ENCODE data around the gene MRPL55.

Gene MRPL55

GRCh38 chr1:228109073-228109961 lies at the start of gene MRPL55:
Gene MRPL55, minus strand, starts transcription at chr1:228109299. Its CDS starts 1,039 bp downstream, at chr1:228108260.
- DNase-seq: peak; percentile 99

- no peak for DNase-seq
Measured at GRCh38 chr1:228158151-228159007, 49.3 kb upstream of the MRPL55 start.

GRCh38 chr1:228157729-228158126 lies 48.6 kb upstream of the MRPL55 start:
- DNase-seq: no peak

- DNase-seq: peak; percentile 38
Measured at GRCh38 chr1:228156941-228157728, 48.0 kb upstream of the MRPL55 start.

- no peak for DNase-seq
Measured at GRCh38 chr1:228156515-228156881, 47.4 kb upstream of the MRPL55 start.

GRCh38 chr1:228155596-228156514 lies 46.8 kb upstream of the MRPL55 start:
- DNase-seq: no peak

- DNase-seq: no peak
Measured at GRCh38 chr1:228154670-228155571, 45.8 kb upstream of the MRPL55 start.

GRCh38 chr1:228154021-228154669 lies 45.0 kb upstream of the MRPL55 start:
- no peak for DNase-seq

- no peak for DNase-seq
Measured at GRCh38 chr1:228152918-228153258, 43.8 kb upstream of the MRPL55 start.

- DNase-seq: no peak
Measured at GRCh38 chr1:228152097-228152917, 43.2 kb upstream of the MRPL55 start.

- no peak for DNase-seq
Measured at GRCh38 chr1:228151180-228151925, 42.3 kb upstream of the MRPL55 start.

- DNase-seq: no peak
Measured at GRCh38 chr1:228150461-228151179, 41.5 kb upstream of the MRPL55 start.

GRCh38 chr1:228150120-228150460 lies 41.0 kb upstream of the MRPL55 start:
- DNase-seq: no peak

- DNase-seq: no peak
Measured at GRCh38 chr1:228149406-228150119, 40.5 kb upstream of the MRPL55 start, which contains the start of gene GJC2. Gene GJC2, plus strand, starts transcription at chr1:228149930. Its CDS starts 7,829 bp downstream, at chr1:228157759.

GRCh38 chr1:228148935-228149405 lies 39.9 kb upstream of the MRPL55 start:
- DNase-seq: no peak

GRCh38 chr1:228148196-228148861 lies 39.2 kb upstream of the MRPL55 start:
- no peak for DNase-seq

- no peak for DNase-seq
Measured at GRCh38 chr1:228147768-228148167, 38.7 kb upstream of the MRPL55 start.
